MG63 (cell line): ENCODE data around the gene LYRM2. TPM values are rescaled to one million over a fixed set of nuclear protein-coding genes. Genes with fewer than 3 reads are reported as not detected.

Experiments used
- DNase-seq: peaks from one replicate; pipeline ENCODE4 v3.0.0-alpha.2; 2020
- H3K27me3 ChIP-seq: fragments of 250-450 bp; sonication (Bioruptor Pico); 2 replicates; pipeline ENCODE4 v1.5.1; 2020; ENCODE audit warnings: mild to moderate bottlenecking, moderate library complexity
- H3K36me3 ChIP-seq: fragments of 250-450 bp; sonication (Bioruptor Pico); 2 replicates; pipeline ENCODE4 v1.5.1; 2020; ENCODE audit warnings: mild to moderate bottlenecking, moderate library complexity
- H3K4me3 ChIP-seq: fragments of 250-450 bp; sonication (Bioruptor Pico); 2 replicates; pipeline ENCODE4 v1.5.1; 2020; ENCODE audit warnings: mild to moderate bottlenecking, moderate library complexity
- H3K9me3 ChIP-seq: fragments of 250-450 bp; sonication (Bioruptor Pico); 2 replicates; pipeline ENCODE4 v1.5.1; 2020; ENCODE audit warnings: mild to moderate bottlenecking, moderate library complexity
- total RNA-seq: library from RNA; depleted of rRNA; stranded (reverse); fragments of >200 nt; shearing (Covaris generic); gene quantifications from 2 replicates; pipeline ENCODE4 v1.2.3, GENCODE V29; 2014; ENCODE audit warnings: low replicate concordance

Gene LYRM2
- total RNA-seq, 1 experiment from 2014 or later = 7.1 TPM

GRCh38 chr6:89582669-89583325 is 55.8 kb downstream of the LYRM2 start:
- Histone ChIP-seq H3K4me3 (no peak overlapping the region), H3K9me3 (no peaks in the 10 kb centered on the region), H3K27me3 (no peaks in the 10 kb centered on the region), H3K36me3 (no peaks in the 10 kb centered on the region)
- no peak for DNase-seq

- Histone ChIP-seq H3K27me3 (no peaks in the 10 kb centered on the region), H3K4me3 (no peak overlapping the region), H3K9me3 (no peaks in the 10 kb centered on the region), H3K36me3 (no peaks in the 10 kb centered on the region)
- no peak for DNase-seq
Measured at GRCh38 chr6:89581689-89582088, 56.9 kb downstream of the LYRM2 start.

- DNase-seq = no peak
- H3K27me3 ChIP-seq = no peaks in the 10 kb centered on the region
- no peaks in the 10 kb centered on the region for H3K36me3 ChIP-seq
- no peak overlapping the region for H3K4me3 ChIP-seq
- no peaks in the 10 kb centered on the region for H3K9me3 ChIP-seq
Measured at GRCh38 chr6:89580997-89581666, 57.4 kb downstream of the LYRM2 start.

GRCh38 chr6:89575562-89575960 is 63.0 kb downstream of the LYRM2 start:
- H3K27me3 ChIP-seq = no peaks in the 10 kb centered on the region
- no peak for DNase-seq
- no peaks in the 10 kb centered on the region for H3K36me3 ChIP-seq

GRCh38 chr6:89574910-89575561 is 63.5 kb downstream of the LYRM2 start:
- Histone ChIP-seq H3K36me3 (no peaks in the 10 kb centered on the region), H3K9me3 (no peaks in the 10 kb centered on the region), H3K27me3 (no peaks in the 10 kb centered on the region), H3K4me3 (no peak overlapping the region)
- DNase-seq = no peak

More at GRCh38 chr6:89575562-89575960, 63.0 kb downstream of the LYRM2 start:
- Histone ChIP-seq H3K4me3 (no peak overlapping the region), H3K9me3 (no peaks in the 10 kb centered on the region)

GRCh38 chr6:89567630-89568390 is 70.7 kb downstream of the LYRM2 start:
- no peak for DNase-seq
- no peaks in the 10 kb centered on the region for H3K36me3 ChIP-seq
- no peaks in the 10 kb centered on the region; the same call in 1 of the 2 replicates for H3K27me3 ChIP-seq
- H3K9me3 ChIP-seq = no peaks in the 10 kb centered on the region
- H3K4me3 ChIP-seq = no peak overlapping the region

GRCh38 chr6:89566930-89567629 is 71.5 kb downstream of the LYRM2 start:
- H3K4me3 ChIP-seq = no peak overlapping the region
- peaks cover 4% of the 10 kb centered on the region for H3K27me3 ChIP-seq
- no peaks in the 10 kb centered on the region for H3K9me3 ChIP-seq
- H3K36me3 ChIP-seq = no peaks in the 10 kb centered on the region
- no peak for DNase-seq

- Histone ChIP-seq H3K27me3 (peaks cover 6% of the 10 kb centered on the region), H3K36me3 (no peaks in the 10 kb centered on the region), H3K4me3 (no peak overlapping the region), H3K9me3 (no peaks in the 10 kb centered on the region)
- no peak for DNase-seq
Measured at GRCh38 chr6:89566008-89566800, 72.3 kb downstream of the LYRM2 start.

- Histone ChIP-seq H3K9me3 (no peaks in the 10 kb centered on the region), H3K27me3 (peaks cover 6% of the 10 kb centered on the region), H3K4me3 (no peak overlapping the region), H3K36me3 (no peaks in the 10 kb centered on the region)
- no peak for DNase-seq
Measured at GRCh38 chr6:89564752-89565427, 73.7 kb downstream of the LYRM2 start.

GRCh38 chr6:89563866-89564265 is 74.7 kb downstream of the LYRM2 start:
- no peak overlapping the region for H3K4me3 ChIP-seq
- H3K9me3 ChIP-seq = no peaks in the 10 kb centered on the region
- DNase-seq = no peak
- no peaks in the 10 kb centered on the region for H3K36me3 ChIP-seq
- H3K27me3 ChIP-seq = peaks cover 9% of the 10 kb centered on the region

GRCh38 chr6:89562093-89562973 is 76.2 kb downstream of the LYRM2 start:
- Histone ChIP-seq H3K27me3 (peaks cover 9% of the 10 kb centered on the region), H3K9me3 (no peaks in the 10 kb centered on the region), H3K4me3 (no peak overlapping the region), H3K36me3 (no peaks in the 10 kb centered on the region)
- DNase-seq = no peak

GRCh38 chr6:89559487-89559886 is 79.1 kb downstream of the LYRM2 start:
- no peaks in the 10 kb centered on the region for H3K36me3 ChIP-seq
- H3K4me3 ChIP-seq = no peak overlapping the region
- H3K27me3 ChIP-seq = peaks cover 13% of the 10 kb centered on the region
- no peaks in the 10 kb centered on the region for H3K9me3 ChIP-seq
- no peak for DNase-seq

GRCh38 chr6:89555806-89556205 is 82.7 kb downstream of the LYRM2 start:
- Histone ChIP-seq H3K4me3 (no peak overlapping the region), H3K36me3 (no peaks in the 10 kb centered on the region), H3K27me3 (peaks cover 6% of the 10 kb centered on the region; the same call in 1 of the 2 replicates), H3K9me3 (no peaks in the 10 kb centered on the region)
- DNase-seq = no peak

- H3K4me3 ChIP-seq = no peak overlapping the region
- H3K9me3 ChIP-seq = no peaks in the 10 kb centered on the region
- no peak for DNase-seq
- H3K36me3 ChIP-seq = no peaks in the 10 kb centered on the region
- peaks cover 6% of the 10 kb centered on the region; the same call in 1 of the 2 replicates for H3K27me3 ChIP-seq
Measured at GRCh38 chr6:89555031-89555430, 83.5 kb downstream of the LYRM2 start.
